ENCODE results near the gene IRF9. TPM values are rescaled to one million over a fixed set of nuclear protein-coding genes. Genes with fewer than 3 reads are reported as not detected.

The IRF9 gene
- total RNA-seq, 3 donors from 2014 or later: 44.6 to 76.0 (median 54.7) TPM

GRCh38 chr14:24122416-24122815 lies 38.6 kb upstream of the IRF9 start:
- Histone ChIP-seq H3K27me3 (no peaks in the 10 kb centered on the region), H3K36me3 (peaks cover 14% of the 10 kb centered on the region), H3K27ac (no peak overlapping the region), H3K4me3 (no peak overlapping the region), H3K9me3 (no peaks in the 10 kb centered on the region), H3K4me1 (no peaks in the 10 kb centered on the region)
- no peak for TF ChIP-seq CTCF (IDR thresholded peaks at IDR 0.05)
- no peak for TF ChIP-seq POLR2AphosphoS5 (IDR thresholded peaks at IDR 0.05)
- no peak for TF ChIP-seq POLR2A (IDR thresholded peaks at IDR 0.05)
- intact Hi-C loops (cut with DNase I; ENCODE audit: low total_unique reads): loop anchor here (5.0 kb wide), 1 partner anchor 1190 kb away; no protein-coding TSS in a partner anchor
- no peak for DNase-seq (ENCODE audit: low spot score in 2 of 2)

GRCh38 chr14:24122898-24123297 lies 38.2 kb upstream of the IRF9 start:
- Histone ChIP-seq H3K27ac (no peak overlapping the region), H3K4me1 (no peaks in the 10 kb centered on the region), H3K9me3 (no peaks in the 10 kb centered on the region), H3K4me3 (no peak overlapping the region), H3K36me3 (peaks cover 14% of the 10 kb centered on the region), H3K27me3 (no peaks in the 10 kb centered on the region)
- no peak for DNase-seq (ENCODE audit: low spot score in 2 of 2)
- no peak for TF ChIP-seq CTCF (IDR thresholded peaks at IDR 0.05)
- TF ChIP-seq POLR2AphosphoS5 (IDR thresholded peaks at IDR 0.05): no peak
- no peak for TF ChIP-seq POLR2A (IDR thresholded peaks at IDR 0.05)
- intact Hi-C loops (cut with DNase I; ENCODE audit: low total_unique reads): loop anchor here (5.0 kb wide), 1 partner anchor 1191 kb away; no protein-coding TSS in a partner anchor

GRCh38 chr14:24123424-24124417 lies 37.3 kb upstream of the IRF9 start:
- Histone ChIP-seq H3K4me3 (no peak overlapping the region), H3K4me1 (no peaks in the 10 kb centered on the region), H3K27ac (no peak overlapping the region), H3K36me3 (peaks cover 14% of the 10 kb centered on the region), H3K27me3 (no peaks in the 10 kb centered on the region), H3K9me3 (no peaks in the 10 kb centered on the region)
- DNase-seq (ENCODE audit: low spot score in 2 of 2): no peak
- intact Hi-C loops (cut with DNase I; ENCODE audit: low total_unique reads): loop anchor here (5.0 kb wide), 1 partner anchor 1191 kb away; no protein-coding TSS in a partner anchor
- no peak for TF ChIP-seq POLR2A (IDR thresholded peaks at IDR 0.05)
- no peak for TF ChIP-seq CTCF (IDR thresholded peaks at IDR 0.05)
- no peak for TF ChIP-seq POLR2AphosphoS5 (IDR thresholded peaks at IDR 0.05)

- no peak overlapping the region for H3K27ac ChIP-seq
- no peaks in the 10 kb centered on the region for H3K27me3 ChIP-seq
- no peaks in the 10 kb centered on the region for H3K9me3 ChIP-seq
- peaks cover 14% of the 10 kb centered on the region for H3K36me3 ChIP-seq
- intact Hi-C loops (cut with DNase I; ENCODE audit: low total_unique reads): no loop called here
- no peaks in the 10 kb centered on the region for H3K4me1 ChIP-seq
- no peak for DNase-seq (ENCODE audit: low spot score in 2 of 2)
- H3K4me3 ChIP-seq: no peak overlapping the region
- TF ChIP-seq CTCF (IDR thresholded peaks at IDR 0.05) (no peak), POLR2AphosphoS5 (IDR thresholded peaks at IDR 0.05) (no peak), POLR2A (IDR thresholded peaks at IDR 0.05) (no peak)
These were observed 34.1 kb upstream of the IRF9 start for GRCh38 chr14:24126939-24127338.

GRCh38 chr14:24127673-24128072 lies 33.4 kb upstream of the IRF9 start:
- no peak for DNase-seq (ENCODE audit: low spot score in 2 of 2)
- Histone ChIP-seq H3K27me3 (no peaks in the 10 kb centered on the region), H3K4me1 (no peaks in the 10 kb centered on the region), H3K4me3 (no peak overlapping the region), H3K36me3 (peaks cover 11% of the 10 kb centered on the region), H3K27ac (no peak overlapping the region), H3K9me3 (no peaks in the 10 kb centered on the region)
- intact Hi-C loops (cut with DNase I; ENCODE audit: low total_unique reads): no loop called here
- TF ChIP-seq POLR2AphosphoS5 (IDR thresholded peaks at IDR 0.05): no peak
- no peak for TF ChIP-seq POLR2A (IDR thresholded peaks at IDR 0.05)
- no peak for TF ChIP-seq CTCF (IDR thresholded peaks at IDR 0.05)

All from breast epithelium (tissue), 4 donors.